Stimulated activated CD4-positive, alpha-beta T cell treated with anti-CD3 and anti-CD28 coated beads, Interleukin-2, amount 100 ng/mL, for 24 hours (primary cell): Measurements from ENCODE around the gene IGSF1.

ENCODE experiments used
- DNase-seq, 2 donors: peaks; one replicate each; pipeline ENCODE4 v3.0.0-alpha.2; 2020

IGSF1 gene, protein sequence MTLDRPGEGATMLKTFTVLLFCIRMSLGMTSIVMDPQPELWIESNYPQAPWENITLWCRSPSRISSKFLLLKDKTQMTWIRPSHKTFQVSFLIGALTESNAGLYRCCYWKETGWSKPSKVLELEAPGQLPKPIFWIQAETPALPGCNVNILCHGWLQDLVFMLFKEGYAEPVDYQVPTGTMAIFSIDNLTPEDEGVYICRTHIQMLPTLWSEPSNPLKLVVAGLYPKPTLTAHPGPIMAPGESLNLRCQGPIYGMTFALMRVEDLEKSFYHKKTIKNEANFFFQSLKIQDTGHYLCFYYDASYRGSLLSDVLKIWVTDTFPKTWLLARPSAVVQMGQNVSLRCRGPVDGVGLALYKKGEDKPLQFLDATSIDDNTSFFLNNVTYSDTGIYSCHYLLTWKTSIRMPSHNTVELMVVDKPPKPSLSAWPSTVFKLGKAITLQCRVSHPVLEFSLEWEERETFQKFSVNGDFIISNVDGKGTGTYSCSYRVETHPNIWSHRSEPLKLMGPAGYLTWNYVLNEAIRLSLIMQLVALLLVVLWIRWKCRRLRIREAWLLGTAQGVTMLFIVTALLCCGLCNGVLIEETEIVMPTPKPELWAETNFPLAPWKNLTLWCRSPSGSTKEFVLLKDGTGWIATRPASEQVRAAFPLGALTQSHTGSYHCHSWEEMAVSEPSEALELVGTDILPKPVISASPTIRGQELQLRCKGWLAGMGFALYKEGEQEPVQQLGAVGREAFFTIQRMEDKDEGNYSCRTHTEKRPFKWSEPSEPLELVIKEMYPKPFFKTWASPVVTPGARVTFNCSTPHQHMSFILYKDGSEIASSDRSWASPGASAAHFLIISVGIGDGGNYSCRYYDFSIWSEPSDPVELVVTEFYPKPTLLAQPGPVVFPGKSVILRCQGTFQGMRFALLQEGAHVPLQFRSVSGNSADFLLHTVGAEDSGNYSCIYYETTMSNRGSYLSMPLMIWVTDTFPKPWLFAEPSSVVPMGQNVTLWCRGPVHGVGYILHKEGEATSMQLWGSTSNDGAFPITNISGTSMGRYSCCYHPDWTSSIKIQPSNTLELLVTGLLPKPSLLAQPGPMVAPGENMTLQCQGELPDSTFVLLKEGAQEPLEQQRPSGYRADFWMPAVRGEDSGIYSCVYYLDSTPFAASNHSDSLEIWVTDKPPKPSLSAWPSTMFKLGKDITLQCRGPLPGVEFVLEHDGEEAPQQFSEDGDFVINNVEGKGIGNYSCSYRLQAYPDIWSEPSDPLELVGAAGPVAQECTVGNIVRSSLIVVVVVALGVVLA (N-terminal part only)

DNA sequence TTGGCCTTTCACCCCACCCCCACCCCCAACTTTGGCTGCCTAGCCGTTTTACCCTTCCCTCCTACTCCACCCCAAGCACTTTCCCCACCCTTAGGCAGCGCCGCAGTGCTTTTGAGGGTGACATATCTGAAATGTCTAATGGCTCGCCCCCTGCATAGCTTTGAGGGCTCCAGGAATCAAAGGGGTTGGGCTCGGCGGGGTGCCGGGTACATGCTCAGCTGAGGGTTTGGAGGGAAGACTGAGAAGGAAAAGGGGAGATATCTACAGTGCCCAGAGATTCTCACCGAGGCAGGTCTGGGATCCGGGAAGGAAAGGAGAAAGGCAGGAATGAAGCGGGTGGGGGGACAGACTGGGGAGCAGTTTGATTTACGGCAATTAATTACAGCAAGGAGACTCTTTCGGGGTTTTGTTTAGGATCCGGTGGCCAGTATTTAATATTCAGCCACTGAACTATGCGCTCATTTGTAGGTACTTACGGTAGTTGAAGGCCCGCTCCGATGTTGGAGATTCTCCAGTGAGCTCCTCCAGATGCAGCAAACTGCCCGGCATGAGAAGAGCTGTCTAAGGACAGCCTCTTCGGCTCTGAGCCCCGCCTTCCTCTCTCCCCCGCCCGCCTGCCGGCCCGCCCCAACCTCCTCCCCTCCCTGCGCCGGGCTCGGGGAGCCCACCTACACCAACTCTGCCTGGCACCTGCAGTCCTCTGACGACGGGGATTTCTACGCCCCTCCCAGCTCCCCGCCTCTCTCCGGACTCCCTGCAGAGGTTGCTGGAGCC, at the start of gene IGSF1:
IGSF1 (minus strand) TSS at position 569 of the 774 bp plus-strand sequence. CDS start 2,632 bp downstream, outside the sequence.
- DNase-seq: no peak

DNA sequence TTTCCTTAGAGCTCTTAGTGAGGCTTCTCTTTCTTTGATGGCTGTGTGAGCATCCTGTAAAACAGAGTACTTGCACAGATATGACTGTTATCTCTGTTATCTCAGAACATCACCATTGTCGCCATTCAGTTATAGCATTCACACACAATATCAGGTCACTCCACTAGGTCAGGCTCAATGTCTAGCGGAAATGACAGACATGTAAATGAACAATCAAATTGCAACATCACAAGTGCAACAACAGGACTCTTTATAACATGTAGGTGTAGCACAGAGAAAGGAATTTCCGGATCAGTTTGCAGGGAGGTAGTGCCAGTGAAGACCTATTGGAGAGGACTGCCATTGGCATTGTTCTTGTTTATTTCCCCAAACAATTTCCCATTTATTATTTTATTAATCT, 43.2 kb upstream of the IGSF1 start:
- no peak for DNase-seq

DNA sequence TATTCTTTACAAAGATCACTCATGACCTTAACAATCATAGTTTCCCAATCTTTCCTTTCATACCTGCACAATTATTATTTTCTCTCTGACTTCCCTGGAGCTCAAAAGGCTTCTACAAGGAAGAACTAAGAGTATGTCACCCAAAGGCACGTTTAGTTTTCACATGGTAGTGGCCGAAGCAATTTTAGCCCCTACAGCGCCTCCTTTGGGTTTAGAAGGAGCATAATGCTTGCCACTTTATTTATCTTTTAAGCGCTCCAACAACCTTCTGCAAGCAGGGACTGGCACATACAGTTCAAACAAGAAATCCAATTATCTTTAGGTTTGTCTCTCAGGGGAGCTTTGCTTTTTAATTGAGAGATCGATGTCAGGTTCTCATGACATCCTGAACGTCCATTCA, 42.0 kb upstream of the IGSF1 start:
- DNase-seq: no peak

DNA sequence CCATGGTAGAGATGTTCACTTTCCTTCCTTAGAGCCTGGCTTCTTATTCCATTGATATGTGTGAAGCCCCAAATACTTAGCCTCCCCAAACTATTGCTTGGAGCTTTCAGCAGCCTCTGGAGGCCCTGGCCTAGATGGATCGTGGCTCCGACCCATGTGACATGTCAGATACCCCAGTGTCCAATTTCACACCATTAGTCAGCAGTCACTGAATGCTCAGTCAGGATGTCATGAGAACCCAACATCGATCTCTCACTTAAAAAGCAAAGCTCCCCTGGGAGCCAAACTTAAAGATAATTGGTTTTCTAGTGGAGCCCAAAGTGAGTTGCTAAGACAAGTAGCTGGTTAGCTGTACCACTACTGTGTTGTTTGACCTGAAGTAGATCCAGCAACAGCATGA, 41.6 kb upstream of the IGSF1 start:
- DNase-seq: no peak

DNA sequence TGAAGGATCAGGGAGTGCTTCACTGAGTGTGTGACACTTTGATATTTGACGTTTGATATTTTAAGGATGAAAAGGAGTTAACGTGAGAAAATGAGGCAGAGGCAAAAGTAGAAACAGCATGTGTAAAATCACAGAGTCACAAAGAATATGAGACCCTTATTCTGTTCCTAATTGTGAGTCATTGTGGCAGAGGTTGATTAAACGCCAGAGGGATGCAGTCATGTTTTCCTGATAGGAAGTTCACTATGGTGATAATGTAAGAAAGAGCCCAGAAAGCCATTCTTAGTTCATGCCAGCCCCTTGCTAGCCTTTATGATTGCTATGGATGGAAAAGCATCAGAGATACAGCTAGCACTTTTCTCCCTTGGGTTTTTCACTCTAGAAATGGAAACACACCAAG, 33.5 kb upstream of the IGSF1 start:
- DNase-seq: no peak

DNA sequence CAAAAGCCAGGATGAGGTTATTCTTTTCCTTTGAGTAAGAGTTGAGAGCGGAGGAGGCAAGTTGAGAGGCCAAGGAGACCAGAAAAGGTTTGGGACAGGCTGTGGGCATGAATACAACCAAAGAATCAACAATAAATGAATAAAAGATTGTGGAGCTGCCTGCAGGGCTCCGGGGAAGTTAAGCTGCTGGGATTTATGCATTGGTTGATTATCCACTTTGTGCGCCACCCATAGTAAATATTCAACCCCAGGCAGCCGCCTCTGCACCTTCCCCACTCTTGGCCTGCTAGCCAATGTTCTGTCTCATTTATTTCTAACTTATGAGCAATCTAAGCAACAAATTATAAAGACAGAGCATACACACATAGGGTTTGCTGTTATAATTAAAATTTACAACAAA, 28.2 kb upstream of the IGSF1 start:
- no peak for DNase-seq

DNA sequence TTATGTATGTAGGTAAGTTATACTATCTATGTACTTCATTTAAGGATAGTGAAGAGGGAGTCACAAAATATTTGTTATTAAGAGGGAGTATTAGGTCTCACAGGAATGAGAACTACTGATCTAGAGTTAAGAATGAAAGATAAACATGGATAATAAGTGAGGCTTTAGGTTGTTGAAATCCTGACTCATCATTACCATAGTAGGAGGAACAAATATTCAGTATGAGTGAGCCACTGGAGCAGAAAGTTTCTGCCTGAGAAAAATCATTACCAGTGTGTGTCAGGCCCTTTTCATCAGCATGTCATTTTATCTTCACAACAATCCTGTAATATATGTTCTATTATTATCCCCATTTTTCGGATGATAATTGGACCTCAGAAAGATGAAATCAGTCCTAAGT, 27.2 kb upstream of the IGSF1 start:
- DNase-seq: no peak

DNA sequence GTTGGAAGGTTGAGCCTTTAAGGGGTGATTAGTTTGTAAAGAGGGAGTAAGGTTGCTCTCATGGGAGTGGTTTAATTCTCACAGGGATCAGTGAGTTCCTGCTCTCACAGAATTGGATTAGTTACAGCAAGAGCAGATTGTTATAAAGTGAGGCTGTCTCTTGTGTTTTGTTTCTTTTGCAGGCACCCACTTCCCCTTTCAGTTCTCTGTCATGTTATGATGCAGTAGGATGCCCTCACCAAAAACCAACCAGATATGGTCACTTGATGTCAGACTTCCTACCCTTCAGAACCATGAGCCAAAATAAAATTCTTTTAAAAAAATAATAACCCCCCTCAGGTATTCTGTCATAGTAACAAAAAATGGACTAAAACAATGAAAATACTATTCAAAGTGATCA, 19.9 kb upstream of the IGSF1 start:
- DNase-seq: no peak

DNA sequence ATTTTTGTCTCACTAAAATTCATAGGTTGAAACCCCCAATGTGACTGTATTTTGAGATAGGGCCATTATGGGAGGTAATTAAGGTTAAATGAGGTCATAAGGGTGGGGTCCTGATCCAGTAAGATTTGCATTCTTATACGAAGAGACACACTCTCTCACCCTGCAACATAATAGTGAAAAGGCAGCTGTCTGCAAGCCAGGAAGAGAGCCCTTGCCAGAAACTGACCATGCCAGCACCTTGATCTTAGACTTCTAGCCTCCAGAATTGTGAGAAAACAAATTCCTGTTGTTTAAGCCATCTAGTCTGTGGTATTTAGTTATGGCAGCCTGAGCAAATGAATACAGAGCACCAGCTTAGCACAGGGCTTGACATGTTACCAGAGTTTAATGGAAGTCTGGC, 17.5 kb upstream of the IGSF1 start:
- no peak for DNase-seq

DNA sequence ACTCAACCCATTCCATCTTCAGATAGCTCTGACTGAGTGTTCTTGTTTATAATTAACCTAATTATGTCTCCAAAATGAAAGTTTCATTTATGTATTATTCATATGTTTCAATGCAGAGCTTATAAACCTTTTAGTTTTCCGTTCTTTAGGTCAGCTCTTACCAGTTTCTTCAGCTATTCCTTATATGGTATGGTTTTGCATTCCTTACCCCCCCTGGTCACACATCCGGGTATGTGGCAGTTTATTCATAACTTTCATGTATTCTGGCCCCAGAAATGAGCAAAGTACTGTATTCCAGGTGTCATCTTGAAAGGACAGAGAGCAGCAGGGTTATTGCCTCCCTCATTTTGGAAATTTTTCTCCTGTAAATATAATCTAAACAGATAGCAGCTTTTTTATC, 16.8 kb upstream of the IGSF1 start:
- DNase-seq: no peak

DNA sequence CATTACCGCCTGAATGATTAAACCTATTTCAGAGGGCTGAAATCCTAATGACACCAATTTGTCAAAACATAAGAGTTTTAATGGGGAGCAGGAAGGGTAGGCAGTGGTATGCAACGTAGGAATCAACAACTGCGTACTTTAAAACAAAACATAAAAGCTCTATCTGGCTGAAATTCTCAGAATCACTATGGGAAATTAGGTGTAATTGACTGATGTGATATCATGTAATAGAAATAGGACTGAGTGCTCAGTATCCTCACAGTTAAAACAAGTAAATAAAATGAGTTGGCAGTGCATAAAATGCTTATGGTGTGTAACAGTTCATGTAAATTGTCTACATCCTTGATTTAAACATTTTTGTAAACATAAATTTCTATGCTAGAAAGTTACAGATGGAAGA, 13.6 kb upstream of the IGSF1 start:
- no peak for DNase-seq

DNA sequence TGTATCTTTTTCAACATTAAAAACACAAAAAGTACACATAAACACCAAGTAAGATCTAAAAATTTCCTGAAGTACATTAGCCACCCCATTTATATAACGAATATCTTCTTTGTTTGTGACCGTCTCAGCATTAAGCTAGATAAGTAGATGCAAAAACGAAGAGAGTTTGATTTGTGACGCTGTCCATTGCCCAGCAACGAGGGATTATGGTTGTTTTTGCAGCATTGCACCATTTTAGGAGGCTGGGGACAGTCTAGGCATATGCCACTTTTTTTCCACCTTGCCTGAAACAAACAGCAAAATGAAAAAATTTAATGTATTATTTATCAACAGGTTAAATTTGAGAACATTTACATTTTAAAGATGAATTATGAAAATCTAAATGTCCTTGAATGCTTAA, 12.0 kb upstream of the IGSF1 start:
- no peak for DNase-seq

DNA sequence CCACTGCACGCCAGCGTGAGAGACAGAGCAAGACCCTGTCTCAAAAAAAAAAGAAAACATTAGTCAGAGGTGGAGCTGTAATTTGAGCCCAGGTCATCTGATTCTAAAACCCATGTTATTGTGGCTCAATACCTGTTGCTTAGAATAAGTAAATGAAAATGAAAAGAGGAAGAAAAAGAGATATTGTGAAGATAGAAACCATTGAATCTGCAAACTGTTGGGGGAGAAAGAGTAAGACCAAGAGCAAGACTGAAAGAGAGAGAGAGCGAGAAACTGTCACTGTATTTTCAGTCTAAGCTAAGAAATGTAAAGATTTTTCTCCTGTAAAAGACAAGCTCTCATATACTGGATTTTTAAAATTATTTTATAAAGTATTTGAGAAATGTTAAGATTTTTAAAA, 9.7 kb upstream of the IGSF1 start:
- no peak for DNase-seq

DNA sequence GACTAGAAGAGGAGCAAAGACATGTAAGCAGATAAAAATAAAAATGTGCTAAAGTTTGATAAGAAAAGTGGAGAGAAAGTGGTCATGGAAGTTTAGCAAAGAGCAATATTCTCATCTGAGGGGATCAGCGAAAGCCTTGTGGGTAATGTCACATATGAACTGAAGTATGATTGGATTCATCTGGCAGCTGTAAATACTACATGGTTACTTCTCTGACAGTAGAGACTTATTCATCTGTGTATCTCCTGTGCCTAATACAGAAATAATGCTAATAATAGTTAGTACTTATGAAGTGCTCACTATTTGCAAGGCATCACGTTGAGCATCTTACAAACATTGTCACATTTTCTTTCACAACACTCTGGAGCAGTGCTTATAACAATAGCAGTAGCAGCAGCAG, 8.9 kb upstream of the IGSF1 start:
- DNase-seq: no peak

DNA sequence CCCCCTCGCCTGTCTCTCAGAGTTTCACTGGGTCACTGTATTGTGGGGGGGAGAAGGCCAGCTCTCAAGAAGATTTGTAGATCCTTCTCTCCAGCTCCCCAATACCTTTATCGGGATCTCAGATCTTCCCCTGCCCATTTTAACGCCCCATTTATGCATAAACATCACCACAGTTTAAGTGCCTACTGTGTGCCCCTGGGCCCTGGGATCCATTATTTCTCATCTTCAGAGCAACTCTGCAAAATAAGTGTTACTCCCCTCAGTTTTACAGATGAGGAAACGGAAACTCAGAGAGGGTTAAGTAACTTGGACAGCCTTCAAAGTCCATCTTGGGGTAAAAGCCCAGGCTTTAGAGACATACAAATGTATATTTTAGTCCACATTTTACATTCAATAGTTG, 421 bp upstream of the IGSF1 start:
- no peak for DNase-seq

DNA sequence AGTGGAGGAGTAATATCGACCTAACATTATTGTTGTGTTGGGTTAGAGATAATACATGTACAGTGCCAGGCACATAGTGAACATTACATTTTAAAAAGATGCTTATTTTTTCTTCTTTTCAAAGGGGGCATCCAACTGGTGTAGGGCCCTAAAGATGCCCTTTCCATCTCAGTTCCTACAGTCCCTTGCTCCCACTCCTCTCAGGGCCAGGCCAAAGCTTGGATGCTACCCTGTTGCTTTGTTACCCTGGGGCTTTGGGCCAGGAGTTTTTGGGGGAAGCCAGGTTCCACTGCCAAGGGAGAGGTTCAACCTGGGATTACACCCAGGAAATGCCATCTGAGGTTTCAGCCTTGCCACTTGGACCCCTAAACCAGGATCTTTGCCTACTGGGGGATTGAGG, 918 bp downstream of the IGSF1 start:
- DNase-seq: no peak

DNA sequence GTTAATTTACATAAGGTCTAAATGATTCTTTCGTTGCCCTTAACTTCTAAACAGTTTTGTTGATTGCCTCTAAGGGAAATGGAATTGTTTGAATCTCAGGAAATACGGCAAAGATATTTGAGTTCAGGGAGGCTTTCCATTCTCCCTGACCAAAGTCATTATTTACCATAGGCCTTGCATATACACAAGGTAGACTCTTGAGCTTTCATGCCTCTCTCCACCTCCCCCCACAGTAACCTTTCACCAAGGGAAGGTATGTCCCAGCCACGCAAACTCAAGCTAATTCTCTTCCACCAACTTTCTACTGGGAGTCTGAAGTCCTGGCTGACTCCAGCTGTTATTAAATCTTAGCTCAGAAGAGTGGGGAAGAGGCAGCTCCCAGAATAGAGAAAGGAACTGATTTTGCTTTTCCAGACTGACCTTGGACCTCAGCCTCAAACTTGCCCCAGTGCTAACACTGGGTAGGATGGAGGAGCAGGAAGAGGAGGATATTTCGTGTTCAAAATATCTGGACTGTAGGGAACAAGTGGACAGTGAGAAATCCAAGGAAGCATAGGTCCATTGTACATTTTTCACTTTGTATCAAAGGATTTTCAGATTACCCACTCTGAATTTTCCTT, 1.4 kb downstream of the IGSF1 start:
- DNase-seq: no peak

DNA sequence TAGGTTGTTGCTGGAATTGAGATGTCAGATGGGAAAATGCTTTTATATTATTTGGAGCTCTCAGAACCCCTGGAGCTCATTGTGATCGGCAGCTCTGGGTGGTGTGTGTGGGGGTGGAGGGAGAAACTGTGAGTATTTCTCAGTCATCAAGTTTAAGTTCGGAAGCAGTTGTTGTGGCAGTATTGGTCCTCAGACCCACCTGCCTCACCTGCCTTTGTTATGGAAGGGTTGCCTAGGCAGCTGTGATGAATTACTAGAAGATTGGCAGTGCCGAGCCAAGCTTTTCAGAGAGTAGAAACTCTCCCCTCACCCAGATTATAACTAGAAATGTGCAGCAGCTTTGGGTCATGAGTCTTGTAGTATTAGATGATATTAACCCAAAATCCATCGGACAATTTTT, 9.5 kb downstream of the IGSF1 start:
- no peak for DNase-seq

DNA sequence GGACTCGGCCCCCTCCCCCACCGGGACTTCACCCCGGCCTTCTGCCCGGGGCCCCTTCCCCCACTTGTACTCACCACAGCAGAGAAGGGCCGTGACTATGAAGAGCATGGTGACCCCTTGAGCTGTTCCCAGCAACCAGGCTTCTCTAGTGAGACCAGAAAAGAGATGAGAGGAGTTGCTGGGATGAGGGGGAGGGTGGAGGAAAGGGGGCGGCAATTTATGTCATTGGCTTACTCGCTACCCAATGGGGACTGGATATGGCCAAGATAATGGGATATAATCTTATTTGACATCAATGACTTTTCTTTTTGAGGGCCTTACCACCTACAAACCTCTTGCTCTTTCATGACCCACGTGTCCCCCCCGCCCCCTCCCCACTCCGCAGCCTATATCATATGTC, 9.9 kb downstream of the IGSF1 start:
- no peak for DNase-seq

DNA sequence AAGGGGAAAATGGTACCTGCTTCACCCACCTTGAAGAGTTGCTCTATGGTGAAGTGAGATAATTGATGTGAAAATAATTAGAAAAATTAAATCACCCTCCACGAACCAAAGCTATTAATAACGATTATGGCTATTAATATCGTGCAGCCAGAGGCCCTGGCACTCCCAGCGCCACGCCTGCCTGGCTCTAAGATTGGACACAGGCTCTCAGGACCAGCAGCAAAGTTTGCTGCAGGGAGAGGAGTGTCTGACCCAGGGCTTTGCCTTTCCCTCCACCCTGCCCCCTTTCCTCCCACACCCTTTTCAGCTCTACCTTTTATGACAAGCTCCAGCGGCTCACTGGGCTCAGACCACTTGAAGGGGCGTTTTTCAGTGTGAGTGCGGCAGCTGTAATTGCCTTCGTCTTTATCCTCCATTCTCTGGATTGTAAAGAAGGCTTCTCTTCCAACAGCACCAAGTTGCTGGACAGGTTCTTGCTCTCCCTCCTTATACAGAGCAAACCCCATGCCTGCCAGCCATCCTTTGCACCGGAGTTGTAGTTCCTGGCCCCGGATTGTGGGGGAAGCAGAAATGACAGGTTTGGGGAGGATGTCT, 11.5 kb downstream of the IGSF1 start:
- no peak for DNase-seq

DNA sequence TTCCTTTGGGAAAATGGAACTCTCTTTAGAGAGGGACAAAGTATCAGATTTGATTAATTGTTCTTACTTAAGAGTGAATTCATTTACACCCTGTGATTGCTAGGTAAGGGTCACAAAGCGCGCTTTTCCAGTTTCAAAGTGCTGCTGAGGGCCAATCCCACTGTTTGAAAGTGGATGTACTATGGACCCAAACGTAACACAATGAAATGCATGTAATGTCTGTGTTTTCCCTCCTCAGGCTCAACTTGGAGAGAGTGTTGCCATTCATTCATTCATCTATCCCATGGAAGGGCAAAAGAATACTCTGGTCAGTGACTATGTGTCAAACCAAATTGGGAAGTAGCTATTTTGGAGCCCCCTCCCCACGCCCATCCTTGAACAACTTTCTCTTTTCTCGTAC, 16.1 kb downstream of the IGSF1 start:
- DNase-seq: no peak

DNA sequence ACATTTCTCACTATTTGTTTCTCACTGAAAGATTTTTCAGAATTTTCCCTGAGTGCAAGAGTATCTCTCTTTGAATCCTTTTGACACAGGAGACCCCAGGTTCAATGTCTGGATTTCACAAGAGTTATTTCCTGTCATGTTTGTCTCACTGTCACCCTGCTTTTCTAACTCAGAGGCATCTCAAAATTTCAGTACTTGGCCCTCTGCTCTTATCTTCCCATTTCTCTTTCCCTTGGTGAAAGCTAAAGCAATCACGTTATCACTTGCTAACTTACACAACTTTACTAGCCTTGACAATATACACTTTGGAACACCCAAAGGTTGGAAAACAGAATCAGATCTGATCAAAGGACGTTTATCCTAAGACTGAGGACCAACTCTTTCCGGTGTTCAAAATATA, 17.3 kb downstream of the IGSF1 start:
- no peak for DNase-seq
